LNCaP clone FGC (cell line): ENCODE measurements around the gene FNBP1L.

Source experiments
- DNase-seq: peaks from one replicate; pipeline ENCODE4 v3.0.0-alpha.2; 2011; ENCODE audit warnings: low read depth
- H3K4me3 ChIP-seq: 2 replicates; pipeline ENCODE4 v1.5.1; 2011; ENCODE audit warnings: mild to moderate bottlenecking, low read depth, low read length, control low read depth
- CTCF ChIP-seq: IDR thresholded peaks from 2 replicates; pipeline ENCODE4 v1.5.1; 2012; ENCODE audit warnings: mild to moderate bottlenecking; ENCODE audit not compliant: control insufficient read depth, insufficient read depth; ENCODE audit errors: extremely low read depth

The FNBP1L gene

GRCh38 chr1:93483606-93484005 lies 35.7 kb downstream of the FNBP1L start:
- TF ChIP-seq CTCF: no peak
- DNase-seq: peak; percentile 59

GRCh38 chr1:93488207-93488606 lies 40.3 kb downstream of the FNBP1L start:
- DNase-seq: no peak
- no peak for TF ChIP-seq CTCF
- H3K4me3 ChIP-seq: no peak overlapping the region

More at GRCh38 chr1:93483606-93484005, 35.7 kb downstream of the FNBP1L start:
- H3K4me3 ChIP-seq: no peak overlapping the region

- no peak for TF ChIP-seq CTCF
- H3K4me3 ChIP-seq: no peak overlapping the region
- DNase-seq: no peak
Measured at GRCh38 chr1:93489756-93490155, 41.8 kb downstream of the FNBP1L start.

- no peak overlapping the region for H3K4me3 ChIP-seq
- no peak for DNase-seq
- no peak for TF ChIP-seq CTCF
Measured at GRCh38 chr1:93490357-93490756, 42.4 kb downstream of the FNBP1L start.

- no peak for TF ChIP-seq CTCF
- no peak for DNase-seq
- no peak overlapping the region for H3K4me3 ChIP-seq
Measured at GRCh38 chr1:93495911-93496310, 48.0 kb downstream of the FNBP1L start.

- no peak overlapping the region for H3K4me3 ChIP-seq
- DNase-seq: no peak
- no peak for TF ChIP-seq CTCF
Measured at GRCh38 chr1:93496520-93496919, 48.6 kb downstream of the FNBP1L start.

- no peak for TF ChIP-seq CTCF
- no peak for DNase-seq
- no peak overlapping the region for H3K4me3 ChIP-seq
Measured at GRCh38 chr1:93499075-93499474, 51.2 kb downstream of the FNBP1L start.
